Endothelial cell of umbilical vein (primary cell): ENCODE results near the gene ENPP5. TPM values are rescaled to one million over a fixed set of nuclear protein-coding genes. Genes with fewer than 3 reads are reported as not detected.

Experiments
- BruUV-seq: library from RNA; stranded (reverse); fragments of 400-500 nt; replicated peaks from 2 replicates; lab custom pipeline; 2021; lab: Mats Ljungman, UMichigan
- CTCF ChIA-PET: fragments of 300-600, 350-600 bp; sonication (Branson Sonifier 250); formaldehyde crosslinking; loops from one replicate; lab custom pipeline; 2021; ENCODE audit warnings: antibody characterized with exemption, inconsistent platforms; lab: Charles Lee
- POLR2A ChIA-PET: fragments of 300-600, 350-600 bp; sonication (Branson Sonifier 250); formaldehyde crosslinking; loops from one replicate; lab custom pipeline; 2021; ENCODE audit warnings: antibody characterized with exemption, inconsistent platforms; lab: Charles Lee
- DNase-seq: peaks from one replicate; pipeline ENCODE4 v3.0.0-alpha.2; 2011; ENCODE audit warnings: low read depth, low spot score
- FAIRE-seq: peaks from 2 replicates; lab custom pipeline; 2011; peaks lifted over from hg19 to GRCh38; lab: Jason Lieb, UNC
- H2AFZ ChIP-seq: 2 replicates; pipeline ENCODE4 v1.6.0; 2012; ENCODE audit warnings: low read depth, low read length, control low read depth, inconsistent platforms
- H3K27ac ChIP-seq: 2 replicates; pipeline ENCODE4 v1.5.1; 2011; ENCODE audit warnings: low read depth, mild to moderate bottlenecking, control low read depth, low read length, moderate library complexity; ENCODE audit not compliant: insufficient read depth
- H3K27me3 ChIP-seq, 2 experiments: 2 replicates each; pipeline versions ENCODE4 v1.6.0 to v1.6.1; 2011; ENCODE audit warnings: low read length in 2 of 2, mixed read lengths in 1 of 2; ENCODE audit not compliant: control insufficient read depth in 2 of 2, insufficient read depth in 2 of 2
- H3K36me3 ChIP-seq, 2 experiments: 2 replicates in 1 of 2; 3 replicates in 1 of 2; pipeline ENCODE4 v1.5.1; 2011; ENCODE audit warnings: low read length in 2 of 2, mild to moderate bottlenecking in 1 of 2, moderate library complexity in 1 of 2; ENCODE audit not compliant: control insufficient read depth in 2 of 2, insufficient read depth in 2 of 2; ENCODE audit errors: extremely low read depth in 1 of 2
- H3K4me1 ChIP-seq: 3 replicates; pipeline ENCODE4 v1.5.1; 2011; ENCODE audit warnings: mild to moderate bottlenecking, low read length; ENCODE audit not compliant: control insufficient read depth, insufficient read depth; ENCODE audit errors: extremely low read depth
- H3K4me2 ChIP-seq: 2 replicates; pipeline ENCODE4 v1.6.1; 2011; ENCODE audit warnings: low read length, control low read depth, mixed read lengths; ENCODE audit not compliant: insufficient read depth
- H3K4me3 ChIP-seq, 3 experiments: fragments of 200-600 bp in 1 of 3; sonication (generic), shearing (Covaris generic) in 1 of 3; replicated peaks in 1 of 3; 2 replicates each; pipeline ENCODE4 v1.5.1; 2011 to 2016; ENCODE audit warnings: control low read depth in 3 of 3, low read length in 3 of 3, mild to moderate bottlenecking in 2 of 3, inconsistent platforms in 1 of 3, low read depth in 1 of 3, moderate library complexity in 1 of 3; ENCODE audit not compliant: insufficient read depth in 1 of 3
- H3K79me2 ChIP-seq: 2 replicates; pipeline ENCODE4 v1.6.0; 2012; ENCODE audit warnings: low read length, inconsistent platforms; ENCODE audit not compliant: control insufficient read depth, insufficient read depth
- H3K9ac ChIP-seq: replicated peaks from 2 replicates; pipeline ENCODE3; 2011; ENCODE audit warnings: low read length, control low read depth; ENCODE audit not compliant: insufficient read depth; ENCODE audit errors: extremely low read depth
- H3K9me1 ChIP-seq: replicated peaks from 3 replicates; pipeline ENCODE4 v1.6.0; 2011; ENCODE audit warnings: mild to moderate bottlenecking, low read length; ENCODE audit not compliant: control insufficient read depth, insufficient read depth; ENCODE audit errors: extremely low read depth
- H3K9me3 ChIP-seq: replicated peaks from 2 replicates; pipeline ENCODE4 v1.5.1; 2012; ENCODE audit warnings: low read length, inconsistent platforms; ENCODE audit not compliant: control insufficient read depth, insufficient read depth
- H4K20me1 ChIP-seq: replicated peaks from 2 replicates; pipeline ENCODE3; 2011; ENCODE audit warnings: mild to moderate bottlenecking, low read length; ENCODE audit not compliant: control insufficient read depth, insufficient read depth; ENCODE audit errors: extremely low read depth
- EZH2 ChIP-seq: IDR thresholded peaks from 2 replicates; pipeline ENCODE4 v1.6.1; 2012; ENCODE audit warnings: borderline replicate concordance, low read depth, mild to moderate bottlenecking, moderate library complexity, low read length, inconsistent platforms; ENCODE audit not compliant: severe bottlenecking
- FOS ChIP-seq: IDR thresholded peaks from 2 replicates; pipeline ENCODE4 v1.6.1; 2011; ENCODE audit warnings: mild to moderate bottlenecking, low read length, moderate library complexity, borderline replicate concordance; ENCODE audit not compliant: insufficient read depth
- GATA2 ChIP-seq: IDR thresholded peaks from 2 replicates; pipeline ENCODE4 v1.7.0; 2011; ENCODE audit warnings: low read depth, mild to moderate bottlenecking, moderate library complexity, mixed read lengths, low read length; ENCODE audit not compliant: insufficient read length, insufficient read depth
- JUN ChIP-seq: IDR thresholded peaks from 2 replicates; pipeline ENCODE4 v1.6.1; 2011; ENCODE audit warnings: borderline replicate concordance, low read depth; ENCODE audit not compliant: insufficient read length, insufficient read depth
- MAX ChIP-seq: IDR thresholded peaks from 2 replicates; pipeline ENCODE4 v1.6.1; 2011; ENCODE audit not compliant: insufficient read depth, insufficient read length
- MYC ChIP-seq: IDR thresholded peaks from one replicate; pipeline ENCODE4 v1.6.1; 2011; ENCODE audit warnings: mild to moderate bottlenecking, low read depth, low read length
- POLR2A ChIP-seq: IDR thresholded peaks from 2 replicates; pipeline ENCODE4 v1.6.1; 2012; ENCODE audit warnings: low read depth, mild to moderate bottlenecking, control low read depth, low read length
- POLR2AphosphoS5 ChIP-seq: IDR thresholded peaks from 2 replicates; pipeline ENCODE4 v1.6.1; 2012; ENCODE audit warnings: low read depth, mild to moderate bottlenecking, control low read depth, low read length, moderate library complexity; ENCODE audit not compliant: insufficient read depth
- dilution Hi-C: fragments of 300-500 bp; cut with MboI; formaldehyde crosslinking; loops from one replicate; pipeline ENCODE4 v1.15.0; 2019; ENCODE audit warnings: low sequenced_read_pairs; ENCODE audit not compliant: extremely low pct_ligation_motif_present
- intact Hi-C: fragments of 100-400 bp; cut with micrococcal nuclease; formaldehyde crosslinking; loops from one replicate; pipeline ENCODE4 v1.10.0; 2022
- polyA plus RNA-seq, 4 experiments: library from polyadenylated mRNA; depleted of rRNA in 3 of 4; stranded (reverse) in 3 of 4; unstranded in 1 of 4; fragments of >200 nt; gene quantifications; 2 replicates each; pipeline versions ENCODE4 v1.2.1 to v1.2.3, GENCODE V29; 2011 to 2012; ENCODE audit warnings: missing spikeins in 1 of 4
- total RNA-seq: library from RNA; stranded (reverse); gene quantifications from 2 replicates; pipeline ENCODE4 v1.2.3, GENCODE V29; 2021
- TF ChIP-seq, protein P1 (sequence below), 2 donors: IDR thresholded peaks; 1 replicate in 1 of 2; 2 replicates in 1 of 2; pipeline ENCODE4 v1.5.1; 2011; ENCODE audit warnings: low read length in 2 of 2, mild to moderate bottlenecking in 2 of 2, moderate library complexity in 2 of 2, control low read depth in 1 of 2, inconsistent platforms in 1 of 2, low read depth in 1 of 2; ENCODE audit not compliant: insufficient read depth in 1 of 2; ENCODE audit errors: extremely low read depth in 1 of 2

Gene ENPP5
- total and polyA plus RNA-seq, 2 donors (not counting 3 experiments of a cell fraction or from before 2014, with no cell fraction given), result not detected

GRCh38 chr6:46189726-46190125, 18.9 kb upstream of the ENPP5 start:
- FAIRE-seq, result no peak
- H3K4me3 ChIP-seq, result no peak overlapping the region
- TF ChIP-seq FOS, result no peak
- TF ChIP-seq MYC, result no peak
- no peak for TF ChIP-seq JUN
- no peak for TF ChIP-seq POLR2A
- TF ChIP-seq GATA2, result no peak
- TF ChIP-seq POLR2AphosphoS5, result no peak
- no peak for TF ChIP-seq EZH2
- TF ChIP-seq MAX, result no peak
- TF ChIP-seq, protein P1, sequence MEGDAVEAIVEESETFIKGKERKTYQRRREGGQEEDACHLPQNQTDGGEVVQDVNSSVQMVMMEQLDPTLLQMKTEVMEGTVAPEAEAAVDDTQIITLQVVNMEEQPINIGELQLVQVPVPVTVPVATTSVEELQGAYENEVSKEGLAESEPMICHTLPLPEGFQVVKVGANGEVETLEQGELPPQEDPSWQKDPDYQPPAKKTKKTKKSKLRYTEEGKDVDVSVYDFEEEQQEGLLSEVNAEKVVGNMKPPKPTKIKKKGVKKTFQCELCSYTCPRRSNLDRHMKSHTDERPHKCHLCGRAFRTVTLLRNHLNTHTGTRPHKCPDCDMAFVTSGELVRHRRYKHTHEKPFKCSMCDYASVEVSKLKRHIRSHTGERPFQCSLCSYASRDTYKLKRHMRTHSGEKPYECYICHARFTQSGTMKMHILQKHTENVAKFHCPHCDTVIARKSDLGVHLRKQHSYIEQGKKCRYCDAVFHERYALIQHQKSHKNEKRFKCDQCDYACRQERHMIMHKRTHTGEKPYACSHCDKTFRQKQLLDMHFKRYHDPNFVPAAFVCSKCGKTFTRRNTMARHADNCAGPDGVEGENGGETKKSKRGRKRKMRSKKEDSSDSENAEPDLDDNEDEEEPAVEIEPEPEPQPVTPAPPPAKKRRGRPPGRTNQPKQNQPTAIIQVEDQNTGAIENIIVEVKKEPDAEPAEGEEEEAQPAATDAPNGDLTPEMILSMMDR (IDR thresholded peaks at IDR 0.05; ENCODE audit: extremely low read depth in 1 of 2, insufficient read depth in 1 of 2, low read depth in 1 of 2, low read length in 2 of 2), result no peak
- no peak overlapping the region for H3K27ac ChIP-seq
- H3K36me3 ChIP-seq, result no peaks in the 10 kb centered on the region
- H3K9ac ChIP-seq, result no peak overlapping the region
- no TSS peak for BruUV-seq
- ChIA-PET POLR2A (no interaction called here), CTCF (interaction anchor here (2.0 kb wide), 1 partner anchor 99 kb away, joined by 4 read pairs; no protein-coding TSS in a partner anchor)
- H3K27me3 ChIP-seq, result peaks cover 0 to 2% of the 10 kb centered on the region in 2 experiments
- no peaks in the 10 kb centered on the region for H3K79me2 ChIP-seq
- no peak overlapping the region for H2AFZ ChIP-seq
- H3K4me2 ChIP-seq, result no peak overlapping the region
- H4K20me1 ChIP-seq, result no peaks in the 10 kb centered on the region
- no peaks in the 10 kb centered on the region for H3K9me1 ChIP-seq
- no peaks in the 10 kb centered on the region for H3K4me1 ChIP-seq
- H3K9me3 ChIP-seq, result no peaks in the 10 kb centered on the region
- intact Hi-C loops, result loop anchor here (10.0 kb wide), 1 partner anchor 145 kb away; no protein-coding TSS in a partner anchor
- dilution Hi-C loops, result no loop called here
- DNase-seq, result no peak
